Liver (tissue), 9 donors: ENCODE measurements around the gene ZNF740. TPM values are rescaled to one million over a fixed set of nuclear protein-coding genes. Genes with fewer than 3 reads are reported as not detected.
A peak's percentile ranks its signal among the peaks of the same experiment; 100 is the strongest.

Experiments
- DNase-seq: peaks from one replicate; pipeline ENCODE4 v3.0.0-alpha.2; 2017; ENCODE audit warnings: low spot score
- H3K27ac ChIP-seq, 2 donors: one replicate each; pipeline ENCODE4 v1.7.0; 2013; ENCODE audit warnings: inconsistent platforms in 2 of 2, low read length in 2 of 2, control low read depth in 1 of 2, low read depth in 1 of 2, mild to moderate bottlenecking in 1 of 2
- H3K27me3 ChIP-seq, 4 donors: one replicate each; pipeline versions ENCODE4 v1.6.1 to v1.7.0; 2013; ENCODE audit warnings: low read length in 3 of 4, inconsistent platforms in 1 of 4, mild to moderate bottlenecking in 1 of 4, moderate library complexity in 1 of 4; ENCODE audit not compliant: control insufficient read depth in 4 of 4, insufficient read depth in 4 of 4
- H3K36me3 ChIP-seq, 4 donors: one replicate each; pipeline versions ENCODE4 v1.6.1 to v1.7.0; 2013; ENCODE audit warnings: low read length in 3 of 4, mild to moderate bottlenecking in 3 of 4, low read depth in 1 of 4, moderate library complexity in 1 of 4; ENCODE audit not compliant: control insufficient read depth in 4 of 4, insufficient read depth in 3 of 4
- H3K4me1 ChIP-seq, 4 donors: one replicate each; pipeline versions ENCODE4 v1.6.1 to v1.7.0; 2013; ENCODE audit warnings: low read length in 3 of 4, mild to moderate bottlenecking in 3 of 4, moderate library complexity in 1 of 4; ENCODE audit not compliant: control insufficient read depth in 4 of 4, insufficient read depth in 4 of 4
- H3K4me3 ChIP-seq, 3 donors: one replicate each; pipeline versions ENCODE4 v1.6.1 to v1.7.0; 2013; ENCODE audit warnings: low read length in 3 of 3, control low read depth in 1 of 3, low read depth in 1 of 3, mild to moderate bottlenecking in 1 of 3
- H3K9ac ChIP-seq, 2 donors: one replicate each; pipeline ENCODE4 v1.7.0; 2013; ENCODE audit warnings: low read length in 2 of 2, mild to moderate bottlenecking in 2 of 2, moderate library complexity in 2 of 2, control low read depth in 1 of 2, low read depth in 1 of 2
- H3K9me3 ChIP-seq, 4 donors: one replicate each; pipeline versions ENCODE4 v1.6.1 to v1.7.0; 2013; ENCODE audit warnings: low read length in 3 of 4; ENCODE audit not compliant: control insufficient read depth in 4 of 4
- EGR1 ChIP-seq, 2 donors: IDR thresholded peaks; 2 replicates each; pipeline ENCODE4 v1.6.1; 2016 to 2018; ENCODE audit warnings: antibody characterized with exemption in 2 of 2, low read depth in 2 of 2
- FOXA1 ChIP-seq: IDR thresholded peaks from 2 replicates; pipeline ENCODE4 v1.6.1; 2016; ENCODE audit warnings: antibody characterized with exemption
- FOXA2 ChIP-seq: IDR thresholded peaks from 2 replicates; pipeline ENCODE4 v1.6.1; 2016; ENCODE audit warnings: antibody characterized with exemption
- GABPA ChIP-seq, 2 donors: IDR thresholded peaks in 1 of 2; conservative IDR thresholded peaks in 1 of 2; 2 replicates each; pipeline ENCODE4 v1.6.1; 2016; ENCODE audit warnings: antibody characterized with exemption in 2 of 2, mild to moderate bottlenecking in 1 of 2, moderate library complexity in 1 of 2
- HNF4A ChIP-seq, 2 donors: conservative IDR thresholded peaks; 2 replicates each; pipeline ENCODE4 v1.6.1; 2016; ENCODE audit warnings: antibody characterized with exemption in 2 of 2, mild to moderate bottlenecking in 2 of 2
- HNF4G ChIP-seq: IDR thresholded peaks from 2 replicates; pipeline ENCODE4 v1.6.1; 2016; ENCODE audit warnings: antibody characterized with exemption
- JUND ChIP-seq, 2 donors: IDR thresholded peaks; 2 replicates each; pipeline ENCODE4 v1.6.1; 2016; ENCODE audit warnings: antibody characterized with exemption in 2 of 2
- NR2F2 ChIP-seq: IDR thresholded peaks from 2 replicates; pipeline ENCODE4 v1.6.1; 2016; ENCODE audit warnings: antibody characterized with exemption
- RAD21 ChIP-seq, 2 donors: IDR thresholded peaks; 2 replicates each; pipeline ENCODE4 v1.6.1; 2016; ENCODE audit warnings: antibody characterized with exemption in 2 of 2, mild to moderate bottlenecking in 2 of 2
- REST ChIP-seq: IDR thresholded peaks from 2 replicates; pipeline ENCODE4 v1.6.1; 2016; ENCODE audit warnings: antibody characterized with exemption, mild to moderate bottlenecking
- RXRA ChIP-seq, 2 donors: IDR thresholded peaks; 2 replicates each; pipeline ENCODE4 v1.6.1; 2017 to 2018; ENCODE audit warnings: antibody characterized with exemption in 2 of 2, mild to moderate bottlenecking in 1 of 2
- SP1 ChIP-seq: IDR thresholded peaks from 2 replicates; pipeline ENCODE4 v1.6.1; 2018; ENCODE audit warnings: antibody characterized with exemption, mild to moderate bottlenecking
- TAF1 ChIP-seq: conservative IDR thresholded peaks from 2 replicates; pipeline ENCODE4 v1.6.1; 2016; ENCODE audit warnings: antibody characterized with exemption, mild to moderate bottlenecking
- YY1 ChIP-seq: IDR thresholded peaks from 2 replicates; pipeline ENCODE4 v1.6.1; 2016; ENCODE audit warnings: antibody characterized with exemption, mild to moderate bottlenecking
- WGBS: extraction: QIAGEN DNeasy Blood & Tissue Kit; methylation state at CpG from one replicate; pipeline ENCODE4 v1.1.7; 2013; 5-methylcytosine and 5-hydroxymethylcytosine counted together
- polyA plus RNA-seq, 2 donors: library from polyadenylated mRNA; stranded (reverse) in 1 of 2; unstranded in 1 of 2; fragments of 200-250 nt in 1 of 2; fragments of >200 nt in 1 of 2; fragmentation: Nextera tagmentation in 1 of 2; extraction: Ambion mirVana in 1 of 2; gene quantifications; one replicate each; pipeline versions ENCODE4 v1.2.1 to v1.2.3, GENCODE V29; 2013 to 2015
- total RNA-seq, 2 donors: library from RNA; depleted of rRNA; stranded (reverse); fragments of >200 nt; gene quantifications; one replicate each; pipeline ENCODE4 v1.2.3, GENCODE V29; 2014
- TF ChIP-seq, protein P1 (sequence below): IDR thresholded peaks from 2 replicates; pipeline ENCODE4 v1.6.1; 2016; ENCODE audit warnings: antibody characterized with exemption
- TF ChIP-seq, protein P2 (sequence below): fragments of 150-350 bp; IDR thresholded peaks from 2 replicates; pipeline ENCODE4 v1.5.1; 2017; ENCODE audit warnings: improper control_type of control experiment, low read depth, low read length; ENCODE audit not compliant: missing input control
- TF ChIP-seq, protein P3 (sequence below): IDR thresholded peaks from 2 replicates; pipeline ENCODE4 v1.6.1; 2016; ENCODE audit warnings: antibody characterized with exemption
- TF ChIP-seq, protein P4 (sequence below): IDR thresholded peaks from 2 replicates; pipeline ENCODE4 v1.6.1; 2016; ENCODE audit warnings: antibody characterized with exemption
- donor health status: healthy.
- donor health status: healthy.
- donor health status: healthy.
- donor health status: healthy.
- donor health status: healthy.

The ZNF740 gene
- total and polyA plus RNA-seq, 4 donors = 1.4 to 14.4 (median 6.3) TPM

GRCh38 chr12:53143355-53143754 is 37.2 kb upstream of the ZNF740 start:
- Histone ChIP-seq H3K27ac (no peak overlapping the region), H3K4me1 (peaks cover 0 to 11% (median 5%) of the 10 kb centered on the region in 4 donors), H3K9ac (no peak overlapping the region), H3K36me3 (no peaks in the 10 kb centered on the region), H3K27me3 (no peaks in the 10 kb centered on the region), H3K9me3 (no peaks in the 10 kb centered on the region), H3K4me3 (no peak overlapping the region)
- TF ChIP-seq JUND (IDR thresholded peaks at IDR 0.05) (no peak), HNF4G (no peak), TAF1 (no peak), NR2F2 (no peak), RAD21 (IDR thresholded peaks at IDR 0.05) (no peak), FOXA1 (no peak), HNF4A (conservative IDR thresholded peaks at IDR 0.05) (no peak), FOXA2 (no peak)
- DNase-seq = no peak
- 91% methylated on average over 4 of the region's 4 CpGs for WGBS

DNA sequence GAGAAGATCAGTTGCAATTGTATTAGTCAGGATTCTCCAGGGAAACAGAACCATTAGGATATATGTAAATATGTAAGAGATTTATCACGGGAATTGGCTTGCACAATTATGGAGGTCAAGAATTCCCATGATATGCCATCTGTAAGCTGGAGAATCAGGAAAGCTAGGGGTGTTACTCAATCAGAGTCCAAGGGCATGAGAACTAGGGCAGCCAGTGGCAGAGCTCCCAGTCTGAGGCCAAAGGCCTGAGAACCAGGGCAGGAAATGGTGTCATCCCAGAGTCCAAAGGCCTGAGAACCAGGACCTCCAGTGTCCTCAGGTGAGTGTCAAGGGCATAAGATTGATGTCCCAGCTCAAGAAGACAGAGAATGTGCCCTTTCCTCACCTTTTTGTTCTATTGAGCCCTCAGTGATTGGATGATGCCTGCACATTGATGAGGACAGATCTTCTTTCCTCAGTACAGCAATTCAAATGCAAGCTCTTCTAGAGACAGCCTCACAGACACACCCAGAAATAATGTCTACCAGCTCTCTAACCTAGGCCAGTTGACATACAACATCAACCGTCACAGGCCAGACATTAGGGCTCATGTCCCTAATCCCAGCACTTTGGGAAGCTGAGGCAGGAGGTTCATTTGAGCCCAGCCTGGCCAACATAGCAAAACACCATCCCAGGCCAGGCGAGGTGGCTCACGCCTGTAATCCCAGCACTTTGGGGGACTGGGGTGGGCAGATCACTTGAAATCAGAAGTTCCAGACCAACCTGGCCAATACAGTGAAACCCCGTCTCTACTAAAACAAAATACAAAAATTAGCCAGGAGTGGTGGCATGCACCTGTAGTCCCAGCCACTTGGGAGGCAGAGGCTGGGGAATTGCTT is 34.9 kb upstream of the ZNF740 start:
- Histone ChIP-seq H3K27ac (peak overlapping the region in 1 of 2 donors; percentile 42), H3K4me3 (no peak overlapping the region), H3K36me3 (no peaks in the 10 kb centered on the region), H3K9me3 (no peaks in the 10 kb centered on the region), H3K4me1 (peaks cover 0 to 11% (median 5%) of the 10 kb centered on the region in 4 donors), H3K27me3 (no peaks in the 10 kb centered on the region), H3K9ac (no peak overlapping the region)
- TF ChIP-seq GABPA (IDR thresholded peaks at IDR 0.05 in 1 of 2, conservative IDR thresholded peaks at IDR 0.05 in 1 of 2) (peak in 1 of 2 donors; percentile 81), NR2F2 (peak; percentile 97), HNF4G (peak; percentile 99), HNF4A (conservative IDR thresholded peaks at IDR 0.05) (peak; percentile 100), FOXA2 (peak; percentile 89), RXRA (IDR thresholded peaks at IDR 0.05) (peak; percentile 99), YY1 (peak; percentile 78), EGR1 (IDR thresholded peaks at IDR 0.05; ENCODE audit: low read depth in 2 of 2) (peak in 1 of 2 donors; percentile 75), SP1 (peak; percentile 82), FOXA1 (peak; percentile 98), TAF1 (no peak), REST (peak; percentile 63), RAD21 (IDR thresholded peaks at IDR 0.05) (peak; percentile 52 to 62), JUND (IDR thresholded peaks at IDR 0.05) (peak; percentile 86 to 89)
- TF ChIP-seq, protein P1, sequence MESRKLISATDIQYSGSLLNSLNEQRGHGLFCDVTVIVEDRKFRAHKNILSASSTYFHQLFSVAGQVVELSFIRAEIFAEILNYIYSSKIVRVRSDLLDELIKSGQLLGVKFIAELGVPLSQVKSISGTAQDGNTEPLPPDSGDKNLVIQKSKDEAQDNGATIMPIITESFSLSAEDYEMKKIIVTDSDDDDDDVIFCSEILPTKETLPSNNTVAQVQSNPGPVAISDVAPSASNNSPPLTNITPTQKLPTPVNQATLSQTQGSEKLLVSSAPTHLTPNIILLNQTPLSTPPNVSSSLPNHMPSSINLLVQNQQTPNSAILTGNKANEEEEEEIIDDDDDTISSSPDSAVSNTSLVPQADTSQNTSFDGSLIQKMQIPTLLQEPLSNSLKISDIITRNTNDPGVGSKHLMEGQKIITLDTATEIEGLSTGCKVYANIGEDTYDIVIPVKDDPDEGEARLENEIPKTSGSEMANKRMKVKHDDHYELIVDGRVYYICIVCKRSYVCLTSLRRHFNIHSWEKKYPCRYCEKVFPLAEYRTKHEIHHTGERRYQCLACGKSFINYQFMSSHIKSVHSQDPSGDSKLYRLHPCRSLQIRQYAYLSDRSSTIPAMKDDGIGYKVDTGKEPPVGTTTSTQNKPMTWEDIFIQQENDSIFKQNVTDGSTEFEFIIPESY = peak; percentile 76
- TF ChIP-seq, protein P2, sequence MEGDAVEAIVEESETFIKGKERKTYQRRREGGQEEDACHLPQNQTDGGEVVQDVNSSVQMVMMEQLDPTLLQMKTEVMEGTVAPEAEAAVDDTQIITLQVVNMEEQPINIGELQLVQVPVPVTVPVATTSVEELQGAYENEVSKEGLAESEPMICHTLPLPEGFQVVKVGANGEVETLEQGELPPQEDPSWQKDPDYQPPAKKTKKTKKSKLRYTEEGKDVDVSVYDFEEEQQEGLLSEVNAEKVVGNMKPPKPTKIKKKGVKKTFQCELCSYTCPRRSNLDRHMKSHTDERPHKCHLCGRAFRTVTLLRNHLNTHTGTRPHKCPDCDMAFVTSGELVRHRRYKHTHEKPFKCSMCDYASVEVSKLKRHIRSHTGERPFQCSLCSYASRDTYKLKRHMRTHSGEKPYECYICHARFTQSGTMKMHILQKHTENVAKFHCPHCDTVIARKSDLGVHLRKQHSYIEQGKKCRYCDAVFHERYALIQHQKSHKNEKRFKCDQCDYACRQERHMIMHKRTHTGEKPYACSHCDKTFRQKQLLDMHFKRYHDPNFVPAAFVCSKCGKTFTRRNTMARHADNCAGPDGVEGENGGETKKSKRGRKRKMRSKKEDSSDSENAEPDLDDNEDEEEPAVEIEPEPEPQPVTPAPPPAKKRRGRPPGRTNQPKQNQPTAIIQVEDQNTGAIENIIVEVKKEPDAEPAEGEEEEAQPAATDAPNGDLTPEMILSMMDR = no peak
- TF ChIP-seq, protein P3, sequence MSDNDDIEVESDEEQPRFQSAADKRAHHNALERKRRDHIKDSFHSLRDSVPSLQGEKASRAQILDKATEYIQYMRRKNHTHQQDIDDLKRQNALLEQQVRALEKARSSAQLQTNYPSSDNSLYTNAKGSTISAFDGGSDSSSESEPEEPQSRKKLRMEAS = peak; percentile 85
- TF ChIP-seq, protein P4, sequence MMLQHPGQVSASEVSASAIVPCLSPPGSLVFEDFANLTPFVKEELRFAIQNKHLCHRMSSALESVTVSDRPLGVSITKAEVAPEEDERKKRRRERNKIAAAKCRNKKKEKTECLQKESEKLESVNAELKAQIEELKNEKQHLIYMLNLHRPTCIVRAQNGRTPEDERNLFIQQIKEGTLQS = peak; percentile 67
- no peak for DNase-seq
- WGBS = 71% methylated on average over 5 of the region's 5 CpGs
